Measurements from ENCODE around the gene KIAA0825.
"Not testable (repeated sequence)": the region's sequence is repeated elsewhere in the genome, so short reads cannot be mapped to it uniquely, and the experiment has no call there.

Gene KIAA0825

DNA sequence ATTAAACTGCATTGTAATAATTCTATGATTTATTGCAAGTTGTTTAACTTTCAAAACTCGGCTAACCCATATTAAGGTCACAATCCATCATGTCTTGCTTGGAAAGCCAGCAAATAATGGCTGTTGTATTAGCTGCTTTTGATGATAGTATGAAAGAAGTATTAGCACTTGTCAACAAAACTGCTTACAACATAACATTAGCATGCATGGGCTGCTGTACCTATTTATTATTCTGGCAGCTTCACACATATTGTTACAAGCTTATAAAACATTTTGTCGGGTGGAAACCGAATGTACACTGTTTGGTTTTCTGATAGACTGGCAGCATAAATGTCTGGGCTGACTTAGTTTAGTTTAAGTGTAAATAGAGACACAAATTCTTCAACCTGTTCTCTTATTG, 378.3 kb downstream of the KIAA0825 start:
- no peak for DNase-seq

DNA sequence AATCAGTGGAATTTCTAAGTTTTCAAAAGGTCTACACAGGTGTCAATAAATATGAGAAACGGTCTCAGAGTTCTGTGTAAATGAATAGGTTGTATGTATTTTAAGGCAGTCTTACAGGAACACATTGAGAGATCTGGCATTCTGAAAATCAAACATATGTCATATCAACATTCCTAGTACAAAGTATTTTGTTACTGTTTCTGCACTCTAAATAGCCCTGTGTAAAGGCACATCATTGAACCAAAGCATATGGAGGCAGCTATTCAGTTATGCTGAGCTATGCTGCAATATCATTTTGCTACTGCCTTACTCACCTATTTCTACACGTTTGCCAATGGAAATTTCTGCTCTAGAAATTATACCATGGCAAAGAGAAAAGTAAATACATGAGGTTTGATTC, 379.1 kb downstream of the KIAA0825 start:
- DNase-seq: no peak

DNA sequence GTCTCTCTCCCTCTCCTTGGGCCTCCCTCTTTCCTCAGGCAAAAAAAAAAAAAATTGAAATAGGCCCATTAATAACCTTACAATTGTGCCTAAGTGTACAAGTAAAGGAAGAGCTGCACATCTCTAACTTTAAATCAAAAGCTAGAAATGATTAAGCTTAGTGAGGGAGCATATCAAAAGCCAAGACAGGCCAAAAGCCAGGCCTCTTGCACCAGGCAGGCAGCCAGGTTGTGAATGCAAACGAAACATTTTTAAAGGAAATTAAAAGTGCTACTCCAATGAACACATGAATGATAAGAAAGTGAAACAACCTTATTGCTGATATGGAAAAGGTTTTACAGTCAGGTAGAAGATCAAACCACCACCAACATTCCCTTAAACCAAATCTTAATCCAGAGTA, 383.4 kb downstream of the KIAA0825 start:
- no peak for DNase-seq

DNA sequence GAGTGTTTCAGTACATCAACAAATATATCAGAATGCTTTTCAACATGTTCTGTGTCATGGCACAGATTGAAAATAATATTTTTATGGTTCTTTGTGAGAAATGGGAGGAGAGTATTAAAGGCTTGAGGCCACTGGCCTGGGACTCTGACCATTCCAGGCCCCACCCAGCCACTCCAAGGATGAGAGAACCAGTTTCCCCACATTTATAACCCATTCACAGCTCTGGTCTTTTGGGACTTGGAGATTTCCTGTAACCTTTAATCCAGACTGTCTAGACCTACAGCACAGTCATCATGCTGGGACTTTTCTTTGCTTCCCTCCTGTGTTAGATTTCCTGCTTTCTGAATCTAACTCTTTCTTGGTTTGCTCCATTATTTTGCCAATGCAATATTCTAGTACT, 389.6 kb downstream of the KIAA0825 start:
- no peak for DNase-seq

DNA sequence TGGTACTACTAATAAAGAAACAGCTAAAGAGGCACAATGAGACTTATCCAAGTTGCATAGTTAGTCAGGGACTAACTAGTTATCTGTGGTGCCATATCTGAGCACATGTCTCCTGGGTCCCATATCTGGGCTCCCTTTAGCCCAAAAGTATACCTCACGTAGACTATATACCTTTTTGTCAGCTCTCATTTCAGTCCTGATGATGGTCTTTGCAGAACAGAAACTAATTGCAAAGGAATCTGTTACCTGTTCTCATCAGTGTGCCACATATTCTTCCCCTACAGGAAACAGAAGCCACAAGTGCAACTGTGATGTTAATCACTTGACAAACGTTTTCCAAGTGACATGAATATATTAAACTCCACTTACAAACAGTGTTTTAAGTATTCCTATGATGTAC, 395.2 kb downstream of the KIAA0825 start:
- no peak for DNase-seq

DNA sequence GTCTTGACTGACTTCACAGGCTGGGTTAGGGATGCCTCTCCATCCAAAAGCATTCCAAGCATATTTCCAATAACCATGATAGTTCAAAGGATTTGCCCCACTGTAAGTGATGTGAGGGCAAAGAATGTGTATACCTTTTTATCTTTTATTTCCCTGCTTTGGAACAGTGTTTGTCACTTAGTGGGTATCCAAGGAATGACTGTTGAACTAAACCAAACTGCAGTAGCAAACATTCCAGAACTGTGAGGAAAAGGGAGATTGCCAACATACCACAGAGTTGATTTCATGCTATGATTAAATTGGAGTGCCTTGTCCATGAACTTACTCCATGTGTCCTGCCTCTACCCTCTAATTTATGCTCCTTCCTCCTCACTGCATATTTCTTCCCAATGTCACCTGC, 400.0 kb downstream of the KIAA0825 start:
- no peak for DNase-seq

DNA sequence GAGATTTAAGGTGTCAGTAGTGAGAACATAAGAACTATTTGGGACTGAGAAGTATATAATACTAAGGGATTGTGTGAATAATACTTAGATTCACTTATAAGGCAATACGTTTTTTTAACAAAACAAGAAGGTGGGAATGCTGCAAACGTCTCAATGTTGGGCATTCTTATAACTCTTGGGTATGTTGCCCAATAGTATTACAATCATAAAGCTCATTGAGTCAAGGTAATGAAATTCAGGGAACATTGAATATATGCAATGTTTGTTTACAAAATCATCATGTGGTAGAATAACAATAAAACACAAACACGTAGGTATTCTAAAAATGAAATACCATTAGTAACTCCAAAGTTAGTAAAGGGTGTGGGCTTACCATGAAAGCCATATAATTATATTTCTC, 400.7 kb downstream of the KIAA0825 start:
- DNase-seq: no peak

DNA sequence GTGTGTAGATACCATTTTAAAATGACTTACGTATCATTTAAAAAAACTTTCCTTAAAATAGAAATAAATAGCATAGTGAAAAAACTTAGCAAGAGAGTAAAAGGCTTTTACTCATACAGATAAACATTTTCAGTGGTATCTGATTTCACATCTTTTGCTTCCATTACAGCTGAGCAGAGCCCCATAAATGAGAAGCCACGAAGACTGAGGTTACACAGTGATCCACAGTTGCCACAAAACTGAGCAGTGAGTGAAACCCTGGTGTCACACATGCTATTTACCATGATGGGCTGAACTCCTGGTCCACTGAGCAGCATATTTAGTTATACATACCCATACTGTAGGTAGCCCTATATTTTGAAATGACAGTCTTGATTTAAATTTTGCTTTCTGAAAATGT, 401.2 kb downstream of the KIAA0825 start:
- no peak for DNase-seq

DNA sequence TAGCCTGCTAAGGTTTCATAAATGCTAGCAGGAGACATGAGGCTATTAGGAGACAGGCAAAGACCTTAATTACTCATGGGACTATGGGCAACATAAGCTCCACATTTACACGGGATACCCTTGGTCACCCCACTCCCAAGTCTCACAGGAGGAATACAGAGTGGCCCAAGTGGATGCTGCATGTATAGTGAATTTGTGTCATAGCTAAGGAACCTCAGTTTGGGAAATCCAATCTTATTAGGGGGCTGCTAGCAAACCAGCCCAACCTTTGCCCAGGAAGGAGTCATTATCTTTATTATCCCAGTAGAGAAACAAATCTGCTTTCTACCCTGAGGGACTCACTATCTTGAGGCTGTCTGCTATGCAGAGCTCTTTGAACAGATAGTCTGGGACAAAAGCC, 405.9 kb downstream of the KIAA0825 start:
- DNase-seq: no peak

DNA sequence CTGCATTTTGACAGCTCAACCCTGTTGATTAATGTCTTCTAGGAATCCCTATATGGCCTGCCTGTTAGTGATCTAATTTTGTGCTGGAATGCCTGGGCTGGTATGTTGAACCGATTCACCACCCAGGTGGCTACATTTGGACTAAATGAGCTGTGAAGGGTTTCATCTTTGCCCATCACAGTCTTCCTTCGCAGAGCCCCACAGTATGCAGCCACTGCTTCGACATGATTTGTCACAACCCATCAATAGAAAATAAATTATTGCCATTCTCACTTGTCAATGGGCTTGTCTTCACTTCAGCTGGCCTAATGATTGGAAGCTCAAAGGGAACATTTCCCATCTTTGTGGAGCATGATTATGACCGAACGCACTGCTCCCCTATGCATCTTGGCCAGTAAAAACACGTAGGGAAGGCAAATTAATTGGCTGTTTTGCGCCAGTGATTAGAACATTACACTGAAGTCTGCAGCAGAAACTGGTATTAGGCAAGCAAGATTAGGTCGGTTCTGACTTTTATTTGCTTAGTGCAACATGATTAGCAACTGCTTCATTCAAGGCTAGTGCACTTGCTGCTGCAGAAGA, 408.5 kb downstream of the KIAA0825 start:
- no peak for DNase-seq

DNA sequence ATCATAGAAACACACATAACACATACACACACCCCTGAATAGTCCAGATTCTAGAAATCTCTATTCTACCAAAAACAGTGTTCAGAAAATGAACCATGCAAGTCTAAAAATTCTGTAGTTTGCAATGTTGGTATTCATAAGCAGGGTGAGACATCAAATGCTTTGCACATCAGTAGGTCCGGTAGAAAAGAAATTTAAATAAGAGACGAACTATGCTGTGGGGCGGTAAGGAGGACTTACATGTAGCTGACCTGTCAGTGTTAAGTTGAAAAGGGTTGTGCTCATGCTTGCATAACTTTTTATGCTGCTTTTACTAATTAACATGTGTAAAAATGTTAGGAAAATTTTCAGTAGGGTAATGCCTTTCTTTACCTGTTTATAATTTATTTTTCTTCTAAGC, 409.1 kb downstream of the KIAA0825 start:
- DNase-seq: no peak

DNA sequence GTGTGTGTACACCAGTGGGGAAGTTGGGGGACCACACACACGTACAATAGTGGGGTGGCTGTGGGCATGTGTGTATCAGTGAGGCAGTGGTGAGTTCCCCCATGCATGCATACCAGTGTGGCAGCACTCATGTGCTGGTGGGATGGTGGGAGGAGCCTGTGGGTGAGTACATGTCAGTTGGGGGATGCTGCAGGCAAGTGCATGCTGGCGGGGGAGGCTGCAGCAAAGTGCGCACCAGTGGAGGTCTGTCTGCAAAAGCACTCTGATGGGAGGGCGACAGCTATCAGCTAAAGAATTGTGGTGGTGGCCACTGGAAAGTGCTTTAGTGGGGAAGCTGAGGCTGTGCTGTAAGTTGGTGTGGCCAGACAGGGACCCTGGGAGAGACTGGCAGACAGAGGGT, 418.8 kb downstream of the KIAA0825 start:
- DNase-seq: no peak

DNA sequence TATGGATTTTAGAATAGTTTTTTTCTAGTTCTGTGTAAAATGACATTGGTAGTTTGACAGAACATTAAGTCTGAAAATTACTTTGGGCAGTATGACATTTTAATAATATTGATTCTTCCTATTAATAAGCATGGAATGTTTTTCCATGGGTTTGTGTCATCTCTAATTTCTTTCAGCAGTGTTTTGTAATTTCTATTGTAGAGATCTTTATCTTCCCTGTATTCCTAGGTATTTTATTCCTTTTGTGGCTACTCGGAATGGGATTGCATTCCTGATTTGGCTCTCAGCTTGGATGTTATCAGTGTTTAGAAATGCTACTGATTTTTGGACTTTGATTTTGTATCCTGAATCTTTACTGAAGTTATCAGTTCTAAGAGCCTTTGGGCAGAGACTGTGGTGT, 420.4 kb downstream of the KIAA0825 start:
- no peak for DNase-seq

DNA sequence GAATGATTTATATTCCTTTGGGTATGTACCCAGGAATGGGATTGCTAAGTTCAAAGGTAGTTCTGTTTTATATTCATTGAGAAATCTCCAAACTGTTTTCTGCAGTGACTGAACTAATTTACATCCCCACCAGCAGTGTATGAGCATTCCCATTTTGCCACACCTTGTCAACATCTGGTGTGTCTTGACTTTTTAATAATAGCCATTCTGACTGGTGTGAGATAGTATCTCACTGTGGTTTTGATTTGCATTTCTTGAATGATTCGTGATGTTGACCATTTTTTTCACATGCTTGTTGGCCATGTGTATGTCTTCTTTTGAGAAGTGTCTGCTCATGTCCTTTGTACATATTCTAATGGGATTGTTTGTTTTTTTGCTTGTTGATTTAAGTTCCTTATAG, 421.5 kb downstream of the KIAA0825 start:
- DNase-seq: no peak

DNA sequence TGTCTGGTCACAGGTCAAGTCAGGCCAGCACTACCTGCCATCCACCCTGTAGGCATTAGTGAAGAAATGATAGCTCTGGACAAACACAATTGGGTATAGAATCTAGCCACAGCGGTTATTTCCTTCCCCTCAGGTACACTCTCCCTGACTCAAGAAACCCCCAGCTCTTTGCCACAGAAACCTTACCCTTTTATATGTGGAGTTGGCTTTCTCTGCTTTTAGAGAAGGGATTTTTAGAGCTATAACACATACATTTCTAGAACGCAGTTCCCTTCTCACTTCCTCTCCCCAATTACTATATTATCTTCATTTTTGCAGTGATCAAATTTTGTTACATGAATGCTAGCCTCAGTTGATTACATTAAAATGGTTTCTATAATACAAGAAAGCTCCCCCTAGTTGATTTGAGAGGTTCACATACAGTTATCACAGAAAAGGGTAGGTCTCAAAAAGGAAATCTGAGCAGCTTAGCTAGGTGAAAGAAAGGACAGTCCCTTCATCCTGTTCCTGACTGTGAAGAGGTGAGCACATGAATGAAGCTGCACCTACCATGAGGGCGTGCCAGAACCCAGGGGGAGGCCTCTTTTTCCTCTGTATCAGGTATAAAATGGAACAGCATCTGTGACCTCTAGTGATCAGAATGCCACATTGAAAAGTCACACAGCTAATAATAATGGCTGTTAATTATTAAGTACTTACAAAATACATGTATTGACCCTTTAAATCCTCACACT, 425.6 kb downstream of the KIAA0825 start:
- DNase-seq: no peak

DNA sequence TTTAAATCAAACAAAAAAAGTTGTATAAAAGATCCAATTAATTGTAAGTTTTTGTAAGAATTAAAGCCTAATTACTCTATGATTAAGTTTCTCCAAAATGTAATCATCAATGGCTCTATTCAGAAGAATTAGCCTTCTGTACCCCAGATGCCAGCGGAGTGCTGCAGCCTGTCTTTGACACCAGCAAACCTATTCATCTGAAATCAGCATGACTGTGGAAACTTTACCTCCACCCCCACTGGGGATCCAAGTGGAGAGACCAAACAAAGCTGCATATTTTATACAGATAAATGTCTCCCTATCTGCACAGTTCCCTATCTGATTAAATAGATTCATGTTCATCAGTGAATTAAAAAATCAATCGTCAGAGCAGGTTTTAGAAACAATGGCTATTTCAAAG, 426.8 kb downstream of the KIAA0825 start:
- no peak for DNase-seq

DNA sequence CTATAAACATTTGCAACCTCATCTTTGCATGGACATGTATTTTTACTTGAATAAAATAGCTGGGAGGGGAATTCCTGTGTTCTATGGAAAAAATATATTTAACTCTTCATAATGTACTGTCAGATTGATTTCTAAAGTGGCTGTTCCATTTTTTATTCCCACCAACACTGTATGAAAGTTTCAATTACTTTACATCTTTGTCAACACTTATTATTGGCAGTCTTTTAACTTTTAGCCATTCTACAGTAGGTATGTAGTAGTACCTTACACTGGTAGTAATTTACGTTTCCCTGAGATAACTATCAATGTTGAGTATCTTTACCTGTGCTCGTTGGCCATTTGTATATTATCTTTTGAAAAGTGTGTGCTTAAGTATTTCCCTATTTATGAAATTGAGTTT, 429.7 kb downstream of the KIAA0825 start:
- no peak for DNase-seq

DNA sequence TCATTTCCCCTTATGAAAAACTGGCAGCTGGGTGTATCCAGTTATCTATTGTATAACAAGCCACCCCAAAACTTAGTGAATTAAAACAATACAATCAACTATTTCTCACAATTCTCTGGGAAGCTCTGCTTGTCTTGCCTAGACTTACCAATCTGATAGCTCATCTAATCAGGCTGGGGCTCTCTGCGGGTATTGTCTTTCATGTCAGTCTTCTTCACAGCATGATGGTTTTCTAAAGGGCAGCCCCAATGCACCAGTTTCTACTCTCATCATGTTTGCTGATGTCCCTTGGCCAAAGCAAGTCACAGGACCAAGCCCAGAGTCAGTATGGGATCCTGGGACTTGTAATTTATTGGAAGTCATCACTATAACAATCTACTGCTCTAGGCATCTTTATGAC, 433.5 kb downstream of the KIAA0825 start:
- no peak for DNase-seq

DNA sequence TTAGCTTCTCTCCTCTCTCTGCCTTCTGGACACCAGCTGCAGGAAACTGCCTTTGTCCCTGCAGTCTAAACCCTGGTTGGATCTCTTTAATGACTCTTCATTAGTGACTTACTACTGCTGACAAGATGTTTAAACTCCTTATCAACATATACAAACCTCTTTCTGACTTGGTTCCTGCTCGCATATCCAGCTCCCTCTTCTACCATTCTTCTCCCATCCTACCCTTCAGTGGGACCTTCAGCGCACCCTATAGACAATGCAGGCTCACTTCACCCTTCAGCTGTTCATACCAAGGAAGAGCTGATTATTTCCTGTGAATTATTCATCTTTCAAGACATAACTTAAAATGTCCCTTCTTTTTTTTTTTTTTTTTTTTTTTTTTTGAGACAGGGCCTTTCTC, 436.5 kb downstream of the KIAA0825 start:
- peak; percentile 10 for DNase-seq

DNA sequence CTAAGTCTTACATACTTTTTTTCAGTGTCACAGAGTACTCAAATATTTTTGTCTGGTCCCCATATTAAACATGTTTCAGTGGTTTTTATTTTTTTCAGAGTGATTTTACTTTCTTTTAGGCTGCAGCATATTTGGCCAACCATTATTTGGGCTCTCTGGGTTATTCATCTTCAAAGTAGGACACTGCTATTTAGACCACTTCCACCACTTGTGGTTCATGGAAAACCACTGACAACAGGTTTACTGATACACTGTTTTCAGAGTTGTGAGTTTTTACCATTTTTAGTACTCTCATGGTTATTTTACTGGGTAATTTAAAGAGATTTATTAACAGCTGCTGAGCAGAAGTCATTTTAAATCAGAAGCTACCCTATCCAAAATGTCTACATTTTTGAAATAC, 437.6 kb downstream of the KIAA0825 start:
- no peak for DNase-seq

DNA sequence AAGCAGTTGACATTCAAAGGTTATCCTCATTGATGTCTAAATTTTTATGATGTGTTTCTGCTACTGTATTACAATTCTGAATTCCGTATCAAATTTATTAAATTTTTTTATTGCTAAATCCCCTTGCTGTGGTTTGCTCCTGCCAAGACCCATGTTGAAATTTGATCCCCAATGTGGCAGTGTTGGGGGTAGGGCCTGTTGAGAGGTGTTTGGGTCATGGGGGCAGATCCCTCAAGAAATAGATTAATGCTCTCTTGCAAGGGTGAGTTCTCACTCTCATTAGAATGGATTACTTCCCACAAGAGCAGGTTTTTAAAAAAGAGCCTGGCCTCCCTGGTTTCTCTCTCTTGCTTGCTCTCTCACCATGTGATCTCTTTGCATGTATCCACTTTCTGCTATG, 442.5 kb downstream of the KIAA0825 start:
- DNase-seq: no peak

DNA sequence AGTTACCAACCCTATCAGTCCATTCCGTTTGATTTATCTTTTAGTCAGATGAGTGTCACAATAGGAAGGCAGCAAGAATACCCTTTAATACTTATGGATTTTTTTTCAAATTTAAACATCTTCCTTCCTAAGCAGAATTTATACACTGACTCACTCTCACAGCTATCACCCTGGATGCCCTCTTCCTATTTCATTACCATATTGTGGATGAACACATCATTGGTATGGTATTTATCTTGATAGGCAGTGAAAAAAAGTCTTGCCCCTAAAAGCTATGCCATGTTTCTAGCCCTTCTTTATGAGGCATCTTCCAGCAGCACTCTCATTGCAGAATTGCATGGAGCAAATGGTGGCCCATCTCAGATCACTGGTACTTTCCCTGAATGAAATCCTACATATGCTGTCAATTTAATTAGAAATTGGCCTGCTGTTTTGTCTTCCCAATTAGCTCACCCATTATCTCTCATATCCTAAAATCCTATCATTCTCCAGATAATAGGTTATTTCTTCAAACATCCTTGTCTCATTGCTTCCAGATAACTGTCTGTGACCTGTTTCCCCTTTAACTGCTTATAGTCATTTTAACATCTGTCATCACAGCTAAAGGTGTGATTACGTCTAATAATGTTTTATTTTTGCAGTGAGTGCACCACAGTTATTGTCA, 443.5 kb downstream of the KIAA0825 start:
- DNase-seq: no peak

DNA sequence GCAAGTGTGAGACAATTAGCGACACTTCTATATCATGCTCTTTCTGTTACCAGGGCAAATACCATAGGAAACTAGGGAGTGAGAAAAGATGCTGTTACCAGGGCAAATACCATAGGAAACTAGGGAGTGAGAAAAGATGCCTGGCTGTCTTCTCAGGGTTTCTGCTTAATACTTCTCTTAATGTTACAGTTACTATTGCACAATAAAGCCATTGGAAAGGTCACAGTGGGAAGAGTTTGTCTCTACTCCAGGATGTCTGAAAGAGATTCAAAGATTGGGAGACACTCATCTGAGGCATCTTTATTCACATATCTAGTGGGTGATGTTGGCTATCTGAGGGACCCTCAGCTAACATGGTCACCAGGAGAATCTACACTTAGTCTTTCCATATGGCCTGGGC, 445.3 kb downstream of the KIAA0825 start:
- no peak for DNase-seq

DNA sequence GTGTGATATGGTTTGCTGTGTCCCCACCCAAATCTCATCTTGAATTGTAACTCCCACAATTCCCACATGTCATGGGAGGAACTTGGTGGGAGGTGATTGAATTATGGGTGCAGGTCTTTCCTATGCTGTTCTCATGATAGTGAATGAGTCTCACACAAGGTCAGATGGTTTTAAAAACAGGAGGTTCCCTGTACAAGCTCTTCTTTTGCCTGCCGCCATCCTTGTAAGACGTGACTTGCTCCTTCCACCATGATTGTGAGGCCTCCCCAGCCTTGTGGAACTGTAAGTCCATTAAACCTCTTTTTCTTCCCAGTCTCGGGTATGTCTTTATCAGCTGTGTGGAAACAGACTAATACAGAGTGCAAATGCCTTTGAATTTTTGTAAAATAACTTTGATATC, 447.3 kb downstream of the KIAA0825 start:
- not testable (repeated sequence) for DNase-seq

DNA sequence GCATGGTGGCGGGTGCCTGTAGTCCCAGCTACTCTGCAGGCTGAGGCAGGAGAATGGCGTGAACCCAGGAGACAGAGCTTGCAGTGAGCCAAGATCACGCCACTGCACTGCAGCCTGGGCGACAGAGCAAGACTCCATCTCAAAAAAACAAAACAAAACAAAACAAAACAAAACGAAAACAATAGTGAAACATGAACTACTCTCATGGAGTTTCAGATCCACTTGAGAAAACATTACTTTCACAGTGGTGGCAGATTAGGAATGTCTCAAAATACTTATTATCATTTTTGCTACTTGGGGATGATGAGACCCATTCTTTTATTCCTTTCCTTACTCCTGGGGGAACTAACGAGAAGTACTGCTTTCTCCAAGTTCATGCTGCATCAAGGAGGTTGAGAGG, 448.2 kb downstream of the KIAA0825 start:
- DNase-seq: not testable (repeated sequence)
